ENCODE data around the gene MYLK4.

MYLK4 gene

DNA sequence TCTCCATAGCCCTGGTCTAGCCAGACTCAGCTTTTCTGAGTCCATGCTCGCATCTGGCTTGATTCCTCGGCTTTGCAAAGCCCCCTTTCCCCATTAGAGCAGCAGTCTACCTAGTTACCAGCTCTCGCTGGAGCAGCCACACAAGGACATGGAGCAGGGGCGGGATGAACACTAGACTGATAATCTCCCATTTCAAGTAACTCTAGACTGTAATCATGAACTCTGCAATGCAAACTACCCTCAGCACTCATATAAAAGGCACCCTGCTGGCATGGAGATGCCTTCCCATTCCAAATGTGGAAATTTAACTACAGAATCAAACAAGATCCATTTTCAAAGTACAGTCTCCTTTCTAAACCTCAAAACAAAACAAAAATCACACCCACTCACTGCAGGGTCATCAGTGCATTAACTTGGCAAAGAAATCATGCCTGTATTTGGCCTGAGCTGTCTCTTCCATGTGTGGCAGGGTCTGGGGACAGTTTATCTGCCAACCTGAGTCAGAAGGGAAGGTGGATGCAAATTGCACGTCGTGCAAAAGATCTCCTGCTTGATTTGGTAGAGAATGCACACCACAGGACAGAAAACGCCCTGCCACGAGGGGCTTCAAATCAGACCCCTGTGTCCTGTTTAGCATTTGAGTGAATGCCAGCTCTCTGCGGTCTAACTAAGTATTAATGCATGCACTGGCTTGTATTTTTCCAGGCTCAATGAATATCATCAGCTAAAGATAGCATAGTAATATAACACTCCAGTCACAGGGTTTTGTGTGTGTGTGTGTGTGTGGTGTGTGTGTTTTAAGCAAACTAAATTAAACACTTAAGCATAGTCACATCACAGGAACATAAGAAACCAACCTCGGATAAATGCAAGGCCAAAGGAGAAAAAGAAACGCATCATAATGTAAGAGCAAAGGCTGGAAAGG is 85.3 kb downstream of the MYLK4 start:
- in situ Hi-C loops (cut with HindIII; ENCODE audit: low sequenced_read_pairs) = no loop called here

- in situ Hi-C loops (cut with HindIII; ENCODE audit: low sequenced_read_pairs) = no loop called here
Measured at GRCh38 chr6:2663123-2663522, 87.6 kb downstream of the MYLK4 start.

DNA sequence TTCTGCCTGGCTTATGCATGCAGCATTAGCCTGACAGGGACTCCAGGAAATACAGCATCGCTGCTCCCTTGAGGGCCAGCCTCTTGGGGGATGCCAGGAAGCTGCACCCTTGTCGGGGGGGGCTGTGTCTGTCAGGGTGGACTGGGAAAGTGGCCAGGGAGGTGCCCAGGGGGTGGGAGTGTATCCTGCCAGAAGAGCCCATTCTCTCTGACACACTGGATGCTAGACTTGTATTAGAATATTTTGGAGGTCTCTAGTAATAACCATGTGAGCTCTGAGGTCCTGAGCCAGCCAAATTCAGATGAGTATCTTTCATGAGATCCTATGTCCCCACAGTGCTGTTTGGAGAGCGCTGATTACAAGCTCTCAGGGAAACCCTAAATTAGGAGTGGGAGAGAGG is 89.1 kb downstream of the MYLK4 start:
- in situ Hi-C loops (cut with HindIII; ENCODE audit: low sequenced_read_pairs) = no loop called here

GRCh38 chr6:2659882-2660281 is 90.8 kb downstream of the MYLK4 start:
- in situ Hi-C loops (cut with HindIII; ENCODE audit: low sequenced_read_pairs) = no loop called here

DNA sequence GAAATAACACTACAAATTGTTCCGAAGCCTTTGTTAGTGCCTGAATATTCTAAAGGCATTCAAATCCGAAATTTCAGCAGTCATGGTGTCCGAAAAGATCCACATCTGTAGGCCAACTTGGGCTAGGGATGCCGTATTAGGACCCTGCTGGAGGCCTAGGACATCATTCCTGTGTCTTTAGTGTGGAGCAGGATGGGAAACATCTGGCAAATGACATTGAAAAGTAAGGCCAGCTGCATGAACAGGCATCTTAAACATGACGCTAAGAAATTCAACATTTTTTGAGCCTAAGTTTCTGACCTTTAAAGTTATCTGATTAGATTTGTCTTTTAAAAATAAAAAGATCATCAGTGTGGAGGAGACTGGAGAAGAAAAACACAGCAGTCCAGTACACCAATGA is 91.3 kb downstream of the MYLK4 start:
- in situ Hi-C loops (cut with HindIII; ENCODE audit: low sequenced_read_pairs) = no loop called here

DNA sequence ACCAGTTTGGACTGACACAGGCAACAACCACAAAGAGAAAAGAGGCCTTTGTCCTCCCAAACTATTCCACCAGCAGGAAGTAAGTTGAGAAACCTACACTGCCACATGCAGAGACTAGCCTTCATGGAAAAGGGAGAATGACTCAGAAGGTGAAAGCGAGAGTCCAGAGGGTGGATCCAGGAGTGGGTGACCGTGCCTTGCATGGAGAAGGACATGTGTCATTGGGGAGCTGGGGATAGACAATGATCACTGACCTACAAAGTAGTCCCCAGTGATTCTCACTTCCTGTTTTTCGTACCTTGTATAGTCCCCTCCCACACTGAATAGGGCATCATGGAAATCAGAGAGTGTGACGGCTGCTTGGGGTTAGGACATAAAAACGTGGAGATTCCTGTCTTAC is 91.9 kb downstream of the MYLK4 start:
- in situ Hi-C loops (cut with HindIII; ENCODE audit: low sequenced_read_pairs) = no loop called here

DNA sequence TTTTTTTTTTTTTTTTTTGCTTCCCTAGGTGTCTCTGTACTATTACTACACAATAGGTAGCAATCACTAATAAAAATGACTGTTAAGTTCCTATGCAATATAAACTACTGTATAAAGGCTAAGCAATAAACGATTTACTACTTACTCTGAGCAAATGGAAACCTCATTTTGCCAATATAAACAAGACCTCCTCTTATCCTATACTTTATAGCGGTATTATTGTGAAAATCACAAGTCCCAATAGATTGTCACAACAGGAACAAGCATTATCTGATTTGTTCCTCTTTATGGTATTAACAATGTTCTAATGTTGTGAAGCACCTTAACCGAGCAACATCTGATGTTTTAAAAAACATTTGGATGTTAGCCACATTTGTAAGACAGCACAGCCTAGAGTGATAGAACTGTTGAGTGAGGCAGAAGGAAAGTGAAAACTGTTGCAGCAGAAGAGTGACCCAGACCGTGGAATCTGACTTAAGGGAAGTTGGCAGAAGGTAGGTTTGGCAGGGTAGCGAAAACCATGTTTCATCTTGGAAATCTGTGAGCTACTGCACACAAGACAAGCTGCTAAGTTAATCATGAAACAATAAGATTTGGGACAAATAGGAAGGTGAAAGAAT is 94.2 kb downstream of the MYLK4 start:
- in situ Hi-C loops (cut with HindIII; ENCODE audit: low sequenced_read_pairs) = no loop called here

- in situ Hi-C loops (cut with HindIII; ENCODE audit: low sequenced_read_pairs) = no loop called here
Measured at GRCh38 chr6:2655844-2656433, 94.8 kb downstream of the MYLK4 start.

GRCh38 chr6:2653369-2654032 is 97.2 kb downstream of the MYLK4 start:
- in situ Hi-C loops (cut with HindIII; ENCODE audit: low sequenced_read_pairs) = no loop called here

DNA sequence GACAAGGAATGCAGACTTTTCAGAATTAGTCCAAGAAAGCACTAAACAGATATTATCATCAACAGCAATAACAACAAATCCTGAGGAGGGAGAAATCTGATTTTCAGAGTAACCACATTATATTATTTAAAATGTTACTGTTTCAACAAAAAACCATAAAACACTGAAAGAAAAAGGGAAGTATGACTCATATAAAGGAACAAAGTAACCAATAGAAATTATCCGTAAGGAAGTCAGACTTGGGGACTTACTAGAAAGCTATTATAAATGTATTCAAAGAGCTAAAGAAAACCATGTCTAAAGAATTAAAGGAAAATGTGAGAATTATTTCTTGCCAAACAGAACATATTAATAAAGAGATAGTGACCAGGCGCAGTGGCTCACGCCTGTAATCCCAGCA is 98.1 kb downstream of the MYLK4 start:
- in situ Hi-C loops (cut with HindIII; ENCODE audit: low sequenced_read_pairs) = no loop called here

GRCh38 chr6:2651961-2652360 is 98.8 kb downstream of the MYLK4 start:
- in situ Hi-C loops (cut with HindIII; ENCODE audit: low sequenced_read_pairs) = no loop called here

DNA sequence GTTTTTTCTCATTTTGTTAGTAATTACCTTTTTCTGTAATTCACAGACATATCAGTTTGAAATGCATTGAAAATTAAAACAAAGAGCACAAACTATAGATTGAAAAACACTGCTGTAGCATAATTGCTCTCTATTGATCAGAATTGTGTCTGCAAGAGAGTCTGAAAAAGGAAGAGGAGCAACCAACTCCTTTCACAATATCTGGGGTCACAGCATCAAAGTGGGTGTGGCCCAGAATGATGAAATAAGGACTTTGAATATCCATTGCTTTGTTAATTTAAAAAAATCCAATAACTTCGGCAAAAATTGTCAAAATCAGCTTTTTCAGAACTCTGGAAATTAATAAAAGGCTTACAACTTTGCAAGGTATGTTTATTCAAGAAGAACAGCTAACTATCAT is 99.2 kb downstream of the MYLK4 start:
- in situ Hi-C loops (cut with HindIII; ENCODE audit: low sequenced_read_pairs) = no loop called here

DNA sequence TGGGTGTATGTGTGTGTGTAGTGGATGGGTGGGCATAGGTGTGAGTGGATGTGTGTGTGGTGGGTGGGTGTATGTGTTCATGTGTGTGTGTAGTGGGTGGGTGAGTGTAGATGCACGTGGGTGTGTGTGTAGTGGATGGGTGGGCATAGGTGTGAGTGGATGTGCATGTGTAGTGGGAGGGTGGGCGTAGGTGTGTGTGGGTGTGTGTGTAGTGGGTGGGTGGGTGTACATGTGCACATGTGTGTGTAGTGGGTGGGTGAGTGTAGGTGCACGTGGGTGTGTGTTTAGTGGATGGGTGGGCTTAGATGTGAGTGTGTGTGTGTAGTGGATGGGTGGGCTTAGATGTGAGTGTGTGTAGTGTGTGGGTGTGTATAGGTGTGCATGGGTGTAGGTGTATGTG is 104.4 kb downstream of the MYLK4 start:
- in situ Hi-C loops (cut with HindIII; ENCODE audit: low sequenced_read_pairs) = loop anchor here (25.0 kb wide), 1 partner anchor 459 kb away; no protein-coding TSS in a partner anchor

GRCh38 chr6:2643935-2644539 is 106.7 kb downstream of the MYLK4 start:
- in situ Hi-C loops (cut with HindIII; ENCODE audit: low sequenced_read_pairs) = loop anchor here (25.0 kb wide), 1 partner anchor 457 kb away; no protein-coding TSS in a partner anchor

DNA sequence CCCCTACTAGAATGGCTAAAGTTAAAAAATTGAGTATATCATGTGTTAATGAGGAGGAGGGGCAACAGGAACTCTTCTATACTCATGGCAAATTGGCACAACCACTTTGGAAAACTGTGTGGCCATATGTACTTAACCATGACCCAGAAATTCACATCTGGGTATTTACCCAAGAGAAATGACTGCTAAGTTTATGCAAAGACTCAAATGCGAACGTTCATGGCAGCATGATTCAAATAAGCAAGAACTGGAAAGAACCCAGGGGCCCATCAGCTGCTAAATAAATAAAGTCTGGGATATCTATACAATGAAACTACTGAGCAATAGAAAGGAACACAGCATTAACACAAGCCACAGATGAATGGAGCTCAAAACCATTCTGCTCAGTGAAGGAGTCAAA is 107.6 kb downstream of the MYLK4 start:
- in situ Hi-C loops (cut with HindIII; ENCODE audit: low sequenced_read_pairs) = loop anchor here (25.0 kb wide), 1 partner anchor 456 kb away; no protein-coding TSS in a partner anchor

DNA sequence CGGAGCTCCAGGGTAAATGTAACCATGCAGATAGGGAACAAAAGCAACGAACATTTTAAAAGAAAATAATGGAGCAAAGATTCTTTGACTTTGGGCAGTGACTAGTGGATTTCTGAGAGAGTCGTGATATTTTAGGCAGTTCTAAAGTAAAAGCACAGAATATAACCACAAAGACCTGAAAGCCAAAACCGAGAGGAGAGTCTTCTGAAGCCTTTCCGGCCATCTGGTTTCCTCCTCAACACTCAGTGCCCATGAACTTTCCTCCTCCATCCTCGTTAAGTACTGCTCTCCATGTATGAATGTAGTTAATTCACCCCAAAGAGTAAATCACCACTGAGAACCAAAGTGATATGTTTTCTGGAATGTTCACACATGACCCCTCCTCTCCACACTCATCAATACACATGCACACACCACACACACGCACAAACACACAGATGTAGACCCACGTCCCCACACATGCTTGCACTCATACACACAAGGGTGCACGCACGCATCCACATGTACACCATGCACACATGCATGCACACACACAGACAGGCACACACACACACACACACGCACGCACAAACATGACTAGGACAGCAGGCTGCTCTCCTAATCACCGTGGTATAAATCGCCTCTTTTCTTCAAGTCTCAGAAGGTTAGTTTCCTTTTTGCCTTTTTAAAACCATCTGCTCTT is 109.5 kb downstream of the MYLK4 start:
- in situ Hi-C loops (cut with HindIII; ENCODE audit: low sequenced_read_pairs) = loop anchor here (25.0 kb wide), 1 partner anchor 454 kb away; no protein-coding TSS in a partner anchor

DNA sequence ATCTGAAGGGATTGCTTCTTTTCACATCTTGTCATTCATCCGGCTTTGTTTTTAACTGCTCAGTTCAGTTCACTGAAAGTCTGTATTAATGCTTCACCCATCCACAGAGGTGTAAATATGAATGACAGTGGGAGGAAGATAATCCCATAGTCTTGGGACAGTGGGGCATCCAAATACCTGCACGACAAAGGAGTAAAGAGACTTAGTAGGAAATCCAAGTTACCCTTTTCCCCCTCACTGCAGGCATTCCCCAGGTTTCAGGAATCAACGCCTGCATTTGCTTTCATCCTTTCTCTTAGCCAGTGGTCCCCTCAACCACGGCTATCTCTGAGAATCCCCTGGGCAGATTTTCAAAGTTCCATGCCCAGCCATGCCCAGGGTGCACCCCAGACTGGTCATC is 110.2 kb downstream of the MYLK4 start:
- in situ Hi-C loops (cut with HindIII; ENCODE audit: low sequenced_read_pairs) = loop anchor here (25.0 kb wide), 1 partner anchor 453 kb away; no protein-coding TSS in a partner anchor

GRCh38 chr6:2639896-2640295 is 110.8 kb downstream of the MYLK4 start:
- in situ Hi-C loops (cut with HindIII; ENCODE audit: low sequenced_read_pairs) = loop anchor here (25.0 kb wide), 1 partner anchor 453 kb away; no protein-coding TSS in a partner anchor

DNA sequence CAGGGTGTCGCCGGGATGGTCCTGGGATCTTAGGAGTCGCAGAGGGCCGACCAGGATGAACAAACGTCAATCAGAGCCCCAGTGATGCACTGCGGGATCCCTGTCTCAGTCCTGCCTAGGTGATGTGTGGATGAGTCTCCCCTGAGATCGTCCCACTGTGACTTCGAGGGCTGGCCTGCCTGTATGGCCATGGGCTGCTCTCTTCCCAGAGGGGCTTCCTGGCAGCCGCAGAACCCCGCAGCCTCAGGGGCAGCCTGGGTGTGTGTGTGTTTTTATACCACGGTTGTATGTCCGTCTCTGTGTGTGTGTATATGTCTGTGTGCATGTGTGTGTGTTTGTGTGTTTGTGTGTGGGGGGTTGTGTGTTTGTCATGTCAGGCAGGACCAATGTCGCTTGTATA is 111.6 kb downstream of the MYLK4 start:
- in situ Hi-C loops (cut with HindIII; ENCODE audit: low sequenced_read_pairs) = loop anchor here (25.0 kb wide), 1 partner anchor 452 kb away; no protein-coding TSS in a partner anchor

DNA sequence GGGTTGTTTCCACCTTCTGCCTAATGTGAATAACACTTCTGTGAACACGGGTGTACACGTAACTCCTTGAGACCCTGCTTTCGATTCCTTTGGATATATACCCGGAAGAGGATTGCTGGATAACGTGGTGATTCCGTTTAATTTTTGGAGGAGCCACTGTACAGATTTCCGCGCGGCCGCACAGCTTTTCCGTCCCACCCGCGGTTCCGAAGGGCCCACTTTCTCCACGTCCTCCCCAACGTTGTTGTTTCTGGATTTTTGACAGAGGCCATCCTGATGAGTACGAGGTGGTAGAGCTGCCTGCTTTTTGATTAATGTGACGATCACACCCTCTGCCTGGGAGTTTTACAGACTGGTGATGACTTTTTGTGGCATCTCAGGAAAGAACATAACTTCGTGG is 114.0 kb downstream of the MYLK4 start:
- in situ Hi-C loops (cut with HindIII; ENCODE audit: low sequenced_read_pairs) = loop anchor here (25.0 kb wide), 1 partner anchor 449 kb away; no protein-coding TSS in a partner anchor
